K562 treated with DMSO at 1 percent for 12 hours (cell line): ENCODE data around the gene OR8B12. TPM values are rescaled to one million over a fixed set of nuclear protein-coding genes. Genes with fewer than 3 reads are reported as not detected.

Experiments
- total RNA-seq: library from RNA; unstranded; fragments of 300-600 nt; gene quantifications from 2 replicates; pipeline ENCODE4 v1.2.3, GENCODE V29; 2022; ENCODE audit not compliant: insufficient read depth

Gene OR8B12
- total RNA-seq, result not detected in 2 replicates

DNA sequence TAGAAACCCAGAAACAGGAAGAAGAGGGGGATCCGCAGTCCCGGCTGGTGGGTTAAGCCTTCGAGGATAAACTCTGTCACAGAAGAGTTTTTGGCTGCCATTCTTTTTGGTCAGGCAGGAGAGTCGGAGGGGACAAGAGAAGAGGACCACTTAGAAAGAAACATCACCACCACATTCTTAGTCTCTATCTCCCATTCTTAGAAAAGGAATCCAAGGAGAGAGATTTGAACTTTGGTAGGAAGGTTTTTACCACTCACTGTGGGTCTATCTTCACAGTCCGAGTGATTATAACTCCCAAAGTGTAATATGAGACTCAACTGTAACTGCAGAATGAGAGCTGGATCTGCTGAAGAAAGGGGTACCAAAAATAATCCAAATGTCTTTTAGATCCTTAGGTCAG is at the start of gene OR8B12:
Gene OR8B12, minus strand, starts transcription at position 101 of the 400 bp plus-strand sequence. Its CDS starts 0 bp downstream, at position 101.

GRCh38 chr11:124569697-124570096 is 26.2 kb upstream of the OR8B12 start, which contains the start of gene OR8A1:
Gene OR8A1 (plus strand): TSS chr11:124569997. CDS start chr11:124570120, 123 bp downstream.

Other genes with a start within 250 kb of the OR8B12 start
- 0.81 TPM in 1 of 2 replicates, not detected in the other for gene OR8D1, start 229.7 kb downstream of the OR8B12 start, total RNA-seq
- gene OR8D2, start 223.5 kb downstream of the OR8B12 start, total RNA-seq, result not detected in 2 replicates
- gene OR8B2, start 159.2 kb downstream of the OR8B12 start, total RNA-seq, result not detected in 2 replicates
- gene OR8B3, start 144.6 kb downstream of the OR8B12 start, total RNA-seq, result not detected in 2 replicates
- not detected in 2 replicates for gene OR8B4, start 118.8 kb downstream of the OR8B12 start, total RNA-seq
- gene OR8B8, start 98.0 kb downstream of the OR8B12 start, total RNA-seq, result not detected in 2 replicates
- 0.19 and 0.20 TPM in 2 replicates for gene OR8A1, start 26.3 kb upstream of the OR8B12 start, total RNA-seq
- gene PANX3, start 67.8 kb upstream of the OR8B12 start, total RNA-seq, result 0.88 and 1.4 TPM in 2 replicates
- gene TBRG1, start 79.2 kb upstream of the OR8B12 start, total RNA-seq, result 14.3 and 38.0 TPM in 2 replicates
- 1.3 and 3.1 TPM in 2 replicates for gene SIAE, start 130.1 kb upstream of the OR8B12 start, total RNA-seq
- 5.3 and 8.6 TPM in 2 replicates for gene SPA17, start 130.2 kb upstream of the OR8B12 start, total RNA-seq
- gene NRGN, start 196.3 kb upstream of the OR8B12 start, total RNA-seq, result 9.5 and 12.0 TPM in 2 replicates
- not detected in 2 replicates for gene VSIG2, start 208.6 kb upstream of the OR8B12 start, total RNA-seq
- gene ESAM, start 218.6 kb upstream of the OR8B12 start, total RNA-seq, result 0.78 and 1.8 TPM in 2 replicates